Chondrocyte (in vitro differentiated cells): ENCODE measurements around the gene H2AZ2. TPM values are rescaled to one million over a fixed set of nuclear protein-coding genes. Genes with fewer than 3 reads are reported as not detected.

Source experiments
- DNase-seq: peaks from one replicate; pipeline ENCODE4 v3.0.0; 2021; ENCODE audit warnings: mixed read lengths, low spot score
- H3K27ac Mint-ChIP-seq: one replicate; pipeline ENCODE4 v1.8.0; 2021; ENCODE audit warnings: mild to moderate bottlenecking, moderate library complexity, mixed read lengths; ENCODE audit not compliant: unreplicated experiment
- H3K27me3 Mint-ChIP-seq: 2 replicates; pipeline ENCODE4 v1.8.0; 2021; ENCODE audit warnings: low read depth, mixed read lengths
- H3K36me3 Mint-ChIP-seq: 2 replicates; pipeline ENCODE4 v1.8.0; 2021; ENCODE audit warnings: low read depth, mixed read lengths
- H3K4me1 Mint-ChIP-seq: 2 replicates; pipeline ENCODE4 v1.8.0; 2021; ENCODE audit warnings: low read depth, mild to moderate bottlenecking, mixed read lengths
- H3K4me3 Mint-ChIP-seq: one replicate; pipeline ENCODE4 v1.8.0; 2021; ENCODE audit warnings: mild to moderate bottlenecking, moderate library complexity, mixed read lengths; ENCODE audit not compliant: unreplicated experiment
- H3K9me3 Mint-ChIP-seq: 2 replicates; pipeline ENCODE4 v1.8.0; 2021; ENCODE audit warnings: low read depth, mixed read lengths
- CTCF ChIP-seq: fragments of 200-600 bp; sonication (generic); IDR thresholded peaks from 2 replicates; pipeline ENCODE4 v1.5.0; 2021; ENCODE audit warnings: antibody characterized with exemption, mild to moderate bottlenecking, moderate library complexity
- total RNA-seq: library from RNA; stranded (reverse); gene quantifications from 3 replicates; pipeline ENCODE4 v1.2.1, GENCODE V29; 2021

The H2AZ2 gene
- total RNA-seq, 1 donor from 2014 or later = 119 TPM

DNA sequence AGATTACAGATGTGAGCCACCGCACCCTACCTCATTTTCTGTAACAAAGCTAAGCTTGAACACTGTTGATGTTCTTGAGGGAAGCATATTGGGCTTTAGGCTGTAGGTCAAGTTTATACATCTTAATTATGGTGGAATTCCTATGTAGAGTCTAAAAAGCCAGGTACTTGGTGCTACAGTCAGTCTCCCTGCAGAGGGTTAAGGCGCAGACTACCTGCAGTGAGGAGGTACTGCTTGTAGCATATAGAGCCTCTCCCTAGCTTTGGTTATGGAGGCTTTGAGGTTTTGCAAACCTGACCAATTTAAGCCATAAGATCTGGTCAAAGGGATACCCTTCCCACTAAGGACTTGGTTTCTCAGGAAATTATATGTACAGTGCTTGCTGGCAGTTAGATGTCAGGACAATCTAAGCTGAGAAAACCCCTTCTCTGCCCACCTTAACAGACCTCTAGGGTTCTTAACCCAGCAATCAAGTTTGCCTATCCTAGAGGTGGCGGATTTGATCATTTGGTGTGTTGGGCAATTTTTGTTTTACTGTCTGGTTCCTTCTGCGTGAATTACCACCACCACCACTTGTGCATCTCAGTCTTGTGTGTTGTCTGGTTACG, 45.4 kb downstream of the H2AZ2 start:
- DNase-seq = no peak
- no peak overlapping the region for H3K4me3 Mint-ChIP-seq

GRCh38 chr7:44801890-44802289, 46.0 kb downstream of the H2AZ2 start:
- Mint-ChIP-seq H3K4me1 (peaks cover 35% of the 10 kb centered on the region), H3K36me3 (peaks cover 35% of the 10 kb centered on the region), H3K27ac (peak overlapping the region; percentile 12), H3K27me3 (no peaks in the 10 kb centered on the region), H3K4me3 (no peak overlapping the region), H3K9me3 (no peaks in the 10 kb centered on the region)
- TF ChIP-seq CTCF = no peak
- no peak for DNase-seq

More for the DNA sequence above, 45.4 kb downstream of the H2AZ2 start:
- Mint-ChIP-seq H3K9me3 (no peaks in the 10 kb centered on the region), H3K27me3 (no peaks in the 10 kb centered on the region), H3K36me3 (peaks cover 31% of the 10 kb centered on the region), H3K27ac (no peak overlapping the region), H3K4me1 (peaks cover 35% of the 10 kb centered on the region)
- no peak for TF ChIP-seq CTCF

DNA sequence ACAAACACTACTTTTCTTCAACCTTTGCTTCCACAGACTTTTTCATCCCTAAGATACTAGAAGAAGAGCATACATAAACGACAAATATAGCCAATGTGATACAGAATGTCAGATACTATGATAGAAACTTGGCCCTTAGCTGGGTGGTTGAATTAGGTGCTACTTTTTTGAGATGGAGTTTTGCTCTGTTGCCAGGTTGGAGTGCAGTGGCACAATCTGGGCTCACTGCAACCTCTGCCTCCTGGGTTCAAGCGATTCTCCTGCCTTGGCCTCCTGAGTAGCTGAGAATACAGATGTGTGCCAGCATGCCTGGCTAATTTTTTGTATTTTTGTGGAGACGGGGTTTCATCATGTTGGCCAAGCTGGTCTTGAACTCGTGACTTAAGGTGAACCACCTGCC, 47.9 kb downstream of the H2AZ2 start:
- TF ChIP-seq CTCF = no peak
- no peak for DNase-seq
- Mint-ChIP-seq H3K4me3 (no peak overlapping the region), H3K4me1 (peaks cover 39% of the 10 kb centered on the region), H3K27ac (peak overlapping the region; percentile 8), H3K27me3 (no peaks in the 10 kb centered on the region), H3K36me3 (peaks cover 35% of the 10 kb centered on the region), H3K9me3 (no peaks in the 10 kb centered on the region)

DNA sequence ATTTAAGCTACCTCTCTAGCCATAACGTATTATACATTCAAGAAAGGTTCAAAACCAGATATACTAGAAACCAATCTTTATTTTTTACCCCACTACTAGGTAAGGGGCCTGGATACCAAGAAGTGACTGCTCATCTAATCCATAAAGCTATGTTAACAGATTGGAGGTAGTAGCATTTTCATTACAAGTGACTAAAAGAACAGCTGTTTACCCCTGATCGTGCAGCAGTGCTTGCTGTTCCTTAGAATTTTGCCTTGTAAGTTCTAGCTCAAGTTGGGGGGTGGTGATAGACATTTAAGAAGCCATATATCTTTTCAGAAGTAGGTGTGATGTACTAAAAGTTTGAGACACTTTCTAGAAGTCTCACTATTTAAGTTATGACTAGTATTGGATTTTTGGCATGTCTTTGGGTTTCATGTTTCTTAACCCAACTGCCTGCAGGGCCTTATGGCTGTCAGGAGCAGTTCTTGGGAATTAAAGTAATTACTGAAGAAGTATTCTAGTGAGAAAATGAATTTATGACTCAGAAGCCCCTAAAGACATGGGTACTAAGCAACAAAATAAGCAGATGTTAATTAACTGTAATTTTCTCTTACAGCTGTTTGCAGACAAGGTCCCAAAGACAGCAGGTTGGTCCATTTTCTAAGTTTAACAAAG, 49.1 kb downstream of the H2AZ2 start:
- TF ChIP-seq CTCF = no peak
- Mint-ChIP-seq H3K27me3 (no peaks in the 10 kb centered on the region), H3K27ac (peak overlapping the region; percentile 97), H3K36me3 (peaks cover 35% of the 10 kb centered on the region), H3K4me1 (peaks cover 44% of the 10 kb centered on the region), H3K9me3 (no peaks in the 10 kb centered on the region), H3K4me3 (peak overlapping the region; percentile 86)
- DNase-seq = no peak

GRCh38 chr7:44797329-44798258, 50.3 kb downstream of the H2AZ2 start:
- TF ChIP-seq CTCF = peak; percentile 77
- Mint-ChIP-seq H3K9me3 (no peaks in the 10 kb centered on the region), H3K36me3 (peaks cover 27% of the 10 kb centered on the region)

More at GRCh38 chr7:44797329-44798258, 50.3 kb downstream of the H2AZ2 start:
- Mint-ChIP-seq H3K4me1 (peaks cover 48% of the 10 kb centered on the region), H3K4me3 (peak overlapping the region; percentile 86), H3K27ac (peak overlapping the region; percentile 97), H3K27me3 (no peaks in the 10 kb centered on the region)
- no peak for DNase-seq
